ENCODE results near the gene PNPLA5. TPM values are rescaled to one million over a fixed set of nuclear protein-coding genes. Genes with fewer than 3 reads are reported as not detected.
A peak's percentile ranks its signal among the peaks of the same experiment; 100 is the strongest.

PNPLA5 gene
- polyA plus RNA-seq, 3 donors = not detected

DNA sequence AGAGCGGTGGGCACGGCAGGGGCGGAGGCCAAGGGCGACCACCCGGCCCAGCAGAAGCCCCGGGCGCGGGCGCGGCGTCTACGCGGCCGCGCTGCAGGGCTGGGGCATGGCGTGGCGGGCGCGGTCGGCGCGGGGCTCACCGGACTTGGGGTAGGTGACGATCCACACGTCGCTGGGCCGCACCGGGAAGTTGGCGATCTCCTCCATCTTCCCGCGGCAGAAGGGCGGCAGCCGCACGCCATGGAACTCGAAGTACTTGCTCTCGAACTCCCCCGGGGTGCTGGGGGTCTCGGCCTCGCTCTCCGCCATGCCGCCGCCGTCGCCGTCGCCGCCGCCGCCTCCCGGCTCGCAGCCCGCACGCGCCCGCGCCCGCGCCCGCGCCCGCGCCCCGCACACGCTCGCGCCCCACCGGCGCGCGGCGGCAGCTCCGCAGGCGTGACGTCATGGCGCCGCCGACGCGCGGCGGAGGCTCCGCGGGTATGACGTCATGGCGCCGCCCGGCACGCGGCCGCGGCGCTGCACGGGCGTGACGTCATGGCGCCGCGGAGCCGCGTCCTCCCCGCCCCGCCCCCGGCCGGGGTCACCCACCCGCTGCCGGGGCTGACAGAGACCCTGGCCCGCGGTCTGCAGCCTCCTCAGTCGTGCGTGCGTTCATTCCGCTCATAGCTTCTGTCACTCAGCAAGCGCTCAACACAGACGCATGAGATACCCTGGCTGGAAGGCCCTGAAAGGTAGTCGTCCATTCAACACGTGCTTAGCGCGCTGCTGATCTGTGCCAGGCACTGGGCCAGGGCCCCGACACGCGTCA, 29.5 kb downstream of the PNPLA5 start, which contains the start of gene SULT4A1:
Gene SULT4A1 (minus strand): TSS at position 440 of the 808 bp plus-strand sequence. CDS start 131 bp downstream, at position 309.
- intact Hi-C loops (cut with micrococcal nuclease) = no loop called here
- no peak for TF ChIP-seq CTCF (IDR thresholded peaks at IDR 0.05)
- H3K9me3 ChIP-seq (replicated peaks in 1 of 2; ENCODE audit: control insufficient read depth in 1 of 2, insufficient read depth in 1 of 2, low read length in 2 of 2) = no peaks in the 10 kb centered on the region
- no peak within 1 kb of the TSS for H3K9ac ChIP-seq (ENCODE audit: insufficient read depth, low read length, poor library complexity, severe bottlenecking)
- H2AFZ ChIP-seq (ENCODE audit: insufficient read depth, low read depth, low read length, poor library complexity, severe bottlenecking) = no peak within 1 kb of the TSS
- H3K4me2 ChIP-seq (replicated peaks; ENCODE audit: extremely low read depth, low read length, poor library complexity, severe bottlenecking) = no peak within 1 kb of the TSS
- H3K4me1 ChIP-seq (ENCODE audit: control insufficient read depth in 1 of 2, insufficient read depth in 2 of 2, low read length in 2 of 2) = no peaks in the 10 kb centered on the region
- Mint-ChIP-seq H3K36me3 (peaks cover 0 to 4% of the 10 kb centered on the region in 2 donors), H3K27ac (peak within 1 kb of the TSS in 1 of 7 donors; percentile 17), H3K4me1 (no peaks in the 10 kb centered on the region), H3K27me3 (ENCODE audit: low read depth in 3 of 3) (peaks cover 39 to 54% (median 49%) of the 10 kb centered on the region in 3 donors), H3K4me3 (peak within 1 kb of the TSS in 1 of 2 donors; percentile 82), H3K9me3 (peaks cover 0 to 16% (median 7%) of the 10 kb centered on the region in 7 donors)
- no peaks in the 10 kb centered on the region for H3K36me3 ChIP-seq (replicated peaks in 1 of 2; ENCODE audit: control insufficient read depth in 1 of 2, insufficient read depth in 2 of 2, low read length in 2 of 2)
- H3K27me3 ChIP-seq (ENCODE audit: control insufficient read depth in 2 of 2, insufficient read depth in 2 of 2, low read length in 2 of 2) = peaks cover 18 to 39% of the 10 kb centered on the region in 2 donors
- no peak within 1 kb of the TSS for H3K4me3 ChIP-seq (replicated peaks in 1 of 3; ENCODE audit: low read depth in 2 of 3, low read length in 3 of 3)
- no peak for DNase-seq
- no peaks in the 10 kb centered on the region for H3K79me2 ChIP-seq (ENCODE audit: insufficient read depth, low read length)
- WGBS (ENCODE audit: insufficient coverage) = 4% methylated on average over 120 of the region's 121 CpGs
- H4K20me1 ChIP-seq (ENCODE audit: insufficient read depth, low read length) = no peaks in the 10 kb centered on the region
- H3K27ac ChIP-seq (ENCODE audit: low read depth in 1 of 2, low read length in 2 of 2) = no peak within 1 kb of the TSS

DNA sequence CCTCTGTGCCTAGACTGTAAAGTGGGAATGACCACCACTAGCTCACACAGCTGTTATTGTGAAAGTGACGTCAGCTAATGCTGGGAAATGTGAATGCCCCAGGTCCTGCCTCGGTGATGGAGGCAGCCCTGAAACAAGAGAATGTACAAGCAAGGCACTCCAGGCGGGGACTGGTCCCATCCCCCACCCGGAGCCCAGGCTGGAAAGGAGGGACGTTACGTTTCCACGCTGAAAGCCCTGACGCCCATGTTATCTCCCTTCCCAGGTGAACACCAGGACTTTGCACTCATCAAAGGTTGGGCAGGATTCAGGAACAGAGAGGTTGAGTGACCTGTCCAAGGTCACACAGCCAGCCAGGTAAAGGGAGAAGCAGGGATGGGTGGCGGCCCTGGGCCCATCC, 30.3 kb downstream of the PNPLA5 start:
- H3K27ac ChIP-seq (ENCODE audit: low read depth in 1 of 2, low read length in 2 of 2) = no peak overlapping the region
- TF ChIP-seq CTCF (IDR thresholded peaks at IDR 0.05) = no peak
- H3K4me3 ChIP-seq (replicated peaks in 1 of 3; ENCODE audit: low read depth in 2 of 3, low read length in 3 of 3) = no peak overlapping the region
- H3K9me3 Mint-ChIP-seq = peaks cover 0 to 20% (median 9%) of the 10 kb centered on the region in 7 donors
- no peak overlapping the region for H3K9ac ChIP-seq (ENCODE audit: insufficient read depth, low read length, poor library complexity, severe bottlenecking)
- H3K79me2 ChIP-seq (ENCODE audit: insufficient read depth, low read length) = no peaks in the 10 kb centered on the region
- no peak for DNase-seq
- 74% methylated on average over 5 of the region's 9 CpGs for WGBS (ENCODE audit: insufficient coverage)
- H3K9me3 ChIP-seq (replicated peaks in 1 of 2; ENCODE audit: control insufficient read depth in 1 of 2, insufficient read depth in 1 of 2, low read length in 2 of 2) = no peaks in the 10 kb centered on the region
- intact Hi-C loops (cut with micrococcal nuclease) = no loop called here
- H2AFZ ChIP-seq (ENCODE audit: insufficient read depth, low read depth, low read length, poor library complexity, severe bottlenecking) = no peak overlapping the region
- H4K20me1 ChIP-seq (ENCODE audit: insufficient read depth, low read length) = no peaks in the 10 kb centered on the region
- H3K4me2 ChIP-seq (replicated peaks; ENCODE audit: extremely low read depth, low read length, poor library complexity, severe bottlenecking) = no peak overlapping the region
- peaks cover 18 to 39% of the 10 kb centered on the region in 2 donors for H3K27me3 ChIP-seq (ENCODE audit: control insufficient read depth in 2 of 2, insufficient read depth in 2 of 2, low read length in 2 of 2)
- H3K36me3 ChIP-seq (replicated peaks in 1 of 2; ENCODE audit: control insufficient read depth in 1 of 2, insufficient read depth in 2 of 2, low read length in 2 of 2) = no peaks in the 10 kb centered on the region
- peak overlapping the region in 1 of 2 donors; percentile 57 for H3K4me3 Mint-ChIP-seq
- H3K27ac Mint-ChIP-seq = peak overlapping the region in 1 of 7 donors; percentile 17
- no peaks in the 10 kb centered on the region for H3K4me1 ChIP-seq (ENCODE audit: control insufficient read depth in 1 of 2, insufficient read depth in 2 of 2, low read length in 2 of 2)
- H3K27me3 Mint-ChIP-seq (ENCODE audit: low read depth in 3 of 3) = peaks cover 39 to 56% (median 50%) of the 10 kb centered on the region in 3 donors
- H3K36me3 Mint-ChIP-seq = peaks cover 0 to 4% of the 10 kb centered on the region in 2 donors
- no peaks in the 10 kb centered on the region for H3K4me1 Mint-ChIP-seq

All from CD14-positive monocyte (primary cell).